HG02798 (cell line): ENCODE measurements around the gene CASK.
"Not testable (repeated sequence)": the region's sequence is repeated elsewhere in the genome, so short reads cannot be mapped to it uniquely, and the experiment has no call there.

Experiments
- ATAC-seq: cut with Tn5 transposase; IDR thresholded peaks from one replicate; pipeline ENCODE4 v1.9.1; 2021; ENCODE audit warnings: mild to moderate bottlenecking; ENCODE audit not compliant: unreplicated experiment, poor library complexity

Gene CASK

DNA sequence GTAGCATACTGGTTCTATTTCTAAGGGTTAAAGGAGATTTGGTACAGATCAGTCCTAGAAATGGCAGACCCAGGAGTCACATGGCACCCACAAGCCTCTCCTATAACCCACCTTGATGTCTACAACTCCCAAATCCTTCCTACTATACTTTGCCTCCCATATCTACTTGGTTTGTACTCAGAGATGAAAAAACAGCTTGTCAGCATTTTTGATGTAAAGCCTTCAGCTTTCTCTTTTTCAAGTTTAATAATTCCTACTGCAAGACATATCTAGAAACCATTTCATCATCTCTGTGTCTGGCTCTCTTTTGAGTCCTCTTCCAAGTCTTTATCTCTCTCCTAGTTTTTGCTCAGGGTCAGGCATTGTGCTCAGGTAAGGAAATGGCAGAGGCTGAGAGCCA is 393.3 kb downstream of the CASK start:
- ATAC-seq, result no peak

DNA sequence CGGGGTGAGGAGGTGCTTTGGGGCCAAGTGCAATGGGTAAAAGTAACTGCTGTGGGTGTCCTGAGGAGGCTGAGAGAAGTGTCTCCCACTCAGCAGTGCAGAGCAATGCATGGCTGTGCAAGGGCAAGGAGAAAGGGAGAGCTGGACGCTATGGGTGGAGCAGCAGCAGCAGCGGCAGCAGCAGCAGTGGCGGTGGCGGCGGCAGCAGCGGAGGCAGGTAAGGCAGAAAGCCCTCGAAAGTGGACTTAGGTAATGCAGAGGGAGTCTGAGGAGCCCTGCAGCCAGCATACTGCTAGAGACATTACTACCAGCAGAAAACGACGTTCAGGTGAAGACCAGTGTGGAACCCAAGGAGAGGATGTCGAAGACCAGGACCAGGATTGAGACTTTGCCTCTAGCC is 394.1 kb downstream of the CASK start:
- ATAC-seq, result no peak

DNA sequence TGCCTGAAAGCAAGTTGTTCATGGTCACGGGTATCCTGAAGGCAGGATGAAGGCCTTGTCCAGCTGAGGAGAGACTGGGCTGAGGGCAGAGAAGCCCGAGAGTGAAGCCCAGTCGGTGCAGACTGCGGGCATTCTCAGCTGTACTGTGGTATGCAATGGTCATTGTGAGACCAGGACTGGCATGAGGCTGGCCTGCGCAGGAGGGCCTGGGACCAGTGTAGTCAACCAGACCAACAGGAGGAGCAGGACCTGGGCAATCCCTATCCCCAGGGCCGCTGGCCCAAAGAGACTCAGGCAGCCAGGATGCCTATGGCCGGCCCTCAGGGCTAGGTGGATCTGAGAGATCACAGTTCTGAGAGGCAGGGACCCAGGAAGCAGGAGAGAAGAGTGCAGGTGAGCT is 394.6 kb downstream of the CASK start:
- no peak for ATAC-seq

DNA sequence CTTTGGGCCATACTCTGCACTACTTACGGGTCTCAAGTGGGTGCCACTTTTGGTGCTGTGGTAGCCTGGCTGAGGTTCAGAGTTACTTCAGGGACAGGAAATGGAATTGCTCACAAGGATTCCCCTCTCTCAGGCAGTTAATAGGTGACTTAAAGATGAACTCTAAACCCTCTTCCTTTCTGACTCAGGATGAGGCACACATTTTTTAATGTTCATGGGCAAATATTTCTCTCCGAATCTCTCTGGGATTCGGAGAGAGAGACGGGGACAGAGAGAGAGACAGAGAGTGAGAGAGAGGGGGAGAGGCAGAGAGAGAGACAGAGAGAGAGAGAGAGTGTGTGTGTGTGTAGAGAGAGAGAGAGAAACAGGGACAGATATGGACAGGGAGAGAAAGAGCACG is 396.4 kb downstream of the CASK start:
- ATAC-seq, result no peak

DNA sequence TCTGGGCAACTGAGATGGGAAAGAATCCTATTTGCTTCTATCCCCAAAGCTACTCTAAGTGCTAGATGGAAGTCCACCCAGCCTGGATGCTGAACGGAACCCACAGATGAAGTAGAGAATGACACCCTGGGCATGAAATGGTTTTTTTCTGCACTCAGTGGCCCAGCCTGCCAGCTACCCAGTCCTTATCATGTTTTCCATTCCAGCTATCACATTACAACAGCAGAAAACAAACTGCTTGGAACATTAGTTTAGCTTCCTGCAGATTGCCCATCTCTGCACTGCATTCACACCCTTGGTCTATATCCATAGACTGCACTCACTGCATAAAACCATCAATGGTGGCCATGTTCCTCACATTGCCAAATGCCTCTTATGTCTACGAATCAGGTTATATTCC is 397.1 kb downstream of the CASK start:
- ATAC-seq, result no peak

DNA sequence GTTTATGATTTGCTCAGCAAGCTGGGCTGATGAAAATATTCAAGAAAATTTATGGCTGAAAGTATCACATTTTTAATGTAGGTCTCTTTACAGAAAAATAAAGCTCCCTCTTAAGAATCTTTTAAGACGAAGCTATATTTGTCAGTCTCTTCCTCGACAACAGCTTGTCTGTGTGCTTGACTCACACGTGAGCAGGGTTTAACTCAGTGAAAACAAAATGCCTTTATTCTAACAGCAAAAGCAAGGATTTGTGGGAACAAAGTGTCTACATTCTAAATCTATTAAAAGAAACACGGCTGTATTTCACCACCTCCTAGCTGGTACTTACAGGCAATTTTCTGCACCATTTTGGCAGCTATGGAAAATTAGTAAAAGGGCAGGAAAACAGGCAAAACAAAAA is 400.7 kb downstream of the CASK start:
- ATAC-seq, result no peak

DNA sequence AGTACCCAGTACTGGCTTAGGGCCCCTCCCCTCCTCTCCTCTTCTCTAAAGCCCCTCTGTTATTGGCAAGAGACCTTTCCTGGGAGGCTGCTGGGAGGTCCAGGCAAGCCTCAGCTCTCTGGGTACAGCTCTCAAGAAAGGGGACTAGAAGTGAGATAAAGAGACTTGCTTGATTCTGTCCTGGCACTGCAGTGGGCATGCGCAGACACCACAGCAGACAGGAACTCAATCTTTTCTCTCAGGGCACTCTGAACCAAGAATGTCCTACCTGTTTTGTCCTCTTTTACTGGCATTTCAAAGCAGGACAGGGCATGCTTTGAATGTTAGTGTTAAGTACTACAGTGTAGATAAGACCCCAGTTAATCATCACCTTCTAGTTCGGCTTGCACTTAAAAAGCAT is 401.3 kb downstream of the CASK start:
- no peak for ATAC-seq

DNA sequence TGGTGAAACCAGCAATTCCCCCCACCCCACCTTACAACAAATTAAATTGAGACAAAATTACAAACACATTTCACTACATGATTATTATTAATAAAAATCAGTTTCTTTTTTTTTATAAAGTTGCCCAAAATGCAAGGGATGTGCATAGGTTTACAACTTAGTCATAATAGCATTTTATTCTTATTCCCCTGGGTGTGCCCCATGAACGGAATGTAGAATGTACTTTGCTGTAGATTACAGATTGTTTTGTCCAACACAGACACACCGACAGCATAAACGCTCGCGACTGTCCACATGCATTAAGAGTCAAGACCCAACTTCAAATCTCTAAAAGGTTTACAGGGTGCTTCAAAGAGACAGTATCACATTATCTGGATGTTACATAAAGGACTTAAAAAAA is 403.9 kb downstream of the CASK start:
- no peak for ATAC-seq

DNA sequence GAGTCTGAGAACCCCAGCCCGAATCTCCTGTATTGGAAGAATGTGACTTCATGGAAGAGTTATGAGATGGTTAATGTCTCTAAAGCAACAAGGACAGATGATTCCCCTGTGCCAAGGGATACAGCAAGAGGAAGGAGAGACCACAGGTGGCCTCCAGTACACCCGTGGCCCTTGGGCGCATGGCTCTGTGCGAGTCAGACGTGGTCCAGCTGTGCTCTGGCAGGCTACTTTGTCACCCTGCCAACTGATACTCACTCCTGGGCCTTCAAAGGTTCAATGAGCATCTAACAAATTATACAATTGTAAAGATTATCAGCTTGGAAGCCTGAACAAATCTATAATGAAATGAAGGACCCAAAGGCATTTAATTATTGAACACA is 404.5 kb downstream of the CASK start:
- ATAC-seq, result no peak

DNA sequence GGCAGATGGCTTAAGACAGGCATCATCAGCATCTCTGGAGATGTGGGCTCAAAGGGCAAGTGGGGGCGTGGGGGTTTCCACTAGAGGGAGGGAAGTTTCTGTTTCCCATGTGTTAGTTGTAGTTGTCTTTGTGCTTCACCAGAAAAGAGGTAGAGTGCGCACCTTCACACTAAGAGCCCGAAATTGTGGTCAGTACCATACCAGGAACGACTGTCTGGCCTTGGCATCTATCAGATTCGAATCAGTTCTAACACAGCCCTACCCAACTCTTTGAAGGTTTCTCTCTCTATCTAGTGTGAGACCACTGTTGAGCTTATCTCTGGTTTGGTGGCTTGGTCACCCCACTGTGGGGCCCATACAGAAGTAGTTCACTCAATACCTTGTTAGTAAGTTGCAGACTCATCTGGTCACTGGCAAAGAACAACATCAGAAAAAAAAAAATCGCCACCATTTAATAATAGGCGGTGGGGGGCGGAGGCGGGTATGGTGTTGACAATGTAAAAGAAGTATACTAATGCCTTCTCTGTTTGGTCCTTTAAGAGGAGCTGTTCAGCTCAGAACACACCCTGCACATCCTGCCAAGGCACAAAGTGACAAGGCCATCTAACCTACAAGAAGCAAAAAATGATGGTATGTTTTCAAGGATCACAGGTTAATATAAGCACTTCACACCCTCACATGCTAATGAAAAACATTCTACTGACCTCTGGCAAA is 405.1 kb downstream of the CASK start:
- ATAC-seq, result no peak

DNA sequence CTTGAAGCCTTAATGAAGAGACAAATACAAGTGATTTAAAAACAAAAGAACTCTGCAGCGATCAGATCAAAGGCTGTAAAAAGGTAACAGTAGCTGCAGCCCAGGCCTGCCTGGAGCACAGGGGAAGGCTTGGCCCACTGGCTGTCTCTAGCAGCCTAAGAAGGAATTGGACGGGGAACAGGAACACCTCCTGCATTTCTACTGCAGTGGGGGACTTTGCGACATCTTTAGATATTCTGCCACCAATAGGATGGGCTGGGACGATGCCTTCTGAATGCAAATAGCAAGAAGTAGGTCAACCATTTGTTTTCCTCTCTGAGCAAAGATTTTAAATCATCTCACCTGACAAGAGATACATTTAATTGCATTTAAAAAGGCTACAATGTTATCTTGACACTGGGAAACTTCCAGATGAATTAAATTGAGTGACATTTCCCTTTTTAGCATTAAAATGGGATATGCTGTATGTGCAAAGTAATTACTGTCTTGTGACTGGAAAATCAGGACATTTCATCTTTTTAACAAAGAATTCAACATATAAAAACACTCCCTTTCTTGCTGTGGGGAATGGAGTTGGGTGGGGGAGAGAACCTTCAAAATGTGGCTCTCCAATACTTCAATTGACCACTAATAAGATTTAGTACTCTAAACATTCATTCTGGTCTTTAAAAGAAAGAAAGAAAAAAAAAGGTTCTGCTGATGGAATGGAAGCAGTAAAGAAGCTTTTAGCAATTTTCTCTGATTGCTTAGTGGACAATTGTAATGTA is 406.2 kb downstream of the CASK start:
- no peak for ATAC-seq

DNA sequence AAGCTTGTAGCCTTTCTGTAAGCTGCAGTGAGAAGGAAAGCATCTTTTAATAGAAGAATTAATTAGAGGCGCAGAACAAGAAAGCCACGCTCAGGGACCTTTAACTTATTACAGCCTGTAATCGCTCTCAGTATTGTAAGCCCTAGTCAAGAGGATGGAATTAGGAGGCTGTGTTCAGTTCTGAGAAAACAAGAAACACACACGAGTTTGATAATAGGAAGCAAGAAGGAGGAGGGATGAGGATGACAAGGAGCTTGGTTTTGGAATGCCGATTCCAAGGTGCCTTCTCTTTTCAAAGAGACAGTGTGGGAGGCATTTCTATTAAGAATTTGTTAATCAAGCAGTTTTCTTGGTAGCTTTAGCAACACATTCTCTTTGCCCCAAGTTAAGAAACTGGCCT is 406.9 kb downstream of the CASK start:
- ATAC-seq, result no peak

DNA sequence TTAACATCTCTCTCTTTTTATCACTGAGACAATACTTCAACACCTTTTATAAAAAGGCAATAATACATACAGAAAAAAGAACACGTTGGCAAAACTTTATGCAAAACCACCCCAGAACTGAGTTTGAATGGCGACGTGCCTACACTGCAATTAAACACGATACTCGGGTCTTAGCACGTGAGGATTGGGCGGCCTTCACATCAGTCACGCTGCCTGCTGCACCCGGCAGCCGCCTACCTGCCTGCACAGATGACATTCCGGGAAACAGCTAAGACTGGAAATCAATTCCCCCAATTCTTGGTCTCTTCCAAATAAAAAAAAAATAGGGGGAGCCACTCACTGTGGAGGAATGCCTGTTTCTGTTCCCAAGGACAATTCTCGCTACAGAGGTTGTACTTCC is 408.0 kb downstream of the CASK start:
- ATAC-seq, result no peak

DNA sequence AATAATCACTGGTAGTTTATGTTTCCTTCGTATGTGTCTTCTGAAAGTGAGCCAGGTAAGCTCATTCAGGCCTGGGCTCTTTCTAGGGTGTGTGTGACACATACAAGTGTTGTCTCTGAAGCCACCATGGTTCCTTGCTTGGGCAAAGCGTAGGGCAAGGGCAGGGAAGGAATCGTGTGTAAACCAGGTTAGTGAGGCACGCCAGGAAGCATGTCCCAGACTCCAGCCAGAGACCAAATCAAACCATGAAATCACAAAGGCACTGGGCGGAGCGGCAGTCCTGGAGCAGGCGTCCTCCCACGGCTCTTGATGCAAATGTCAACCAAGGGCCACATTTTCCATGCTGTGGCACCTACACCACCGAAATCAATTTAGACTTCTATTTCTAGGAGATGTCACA is 409.2 kb downstream of the CASK start:
- no peak for ATAC-seq

DNA sequence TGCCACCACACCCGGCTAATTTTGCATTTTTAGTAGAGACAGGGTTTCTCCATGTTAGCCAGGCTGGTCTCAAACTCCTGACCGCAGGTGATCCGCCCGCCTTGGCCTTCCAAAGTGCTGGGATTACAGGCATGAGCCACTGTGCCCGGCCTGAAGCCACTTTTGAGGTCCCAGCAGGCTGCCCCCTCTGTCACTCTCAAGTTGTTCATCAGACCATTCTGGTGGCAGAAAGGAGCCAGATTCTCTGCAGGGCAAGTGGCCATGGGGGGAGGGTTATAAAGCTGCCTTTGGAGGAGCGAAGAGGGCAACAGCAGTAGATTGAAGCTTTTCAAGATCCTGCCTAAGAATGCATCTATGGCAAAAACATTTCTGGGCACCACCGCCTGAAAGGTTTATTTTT is 410.5 kb downstream of the CASK start:
- ATAC-seq, result not testable (repeated sequence)

DNA sequence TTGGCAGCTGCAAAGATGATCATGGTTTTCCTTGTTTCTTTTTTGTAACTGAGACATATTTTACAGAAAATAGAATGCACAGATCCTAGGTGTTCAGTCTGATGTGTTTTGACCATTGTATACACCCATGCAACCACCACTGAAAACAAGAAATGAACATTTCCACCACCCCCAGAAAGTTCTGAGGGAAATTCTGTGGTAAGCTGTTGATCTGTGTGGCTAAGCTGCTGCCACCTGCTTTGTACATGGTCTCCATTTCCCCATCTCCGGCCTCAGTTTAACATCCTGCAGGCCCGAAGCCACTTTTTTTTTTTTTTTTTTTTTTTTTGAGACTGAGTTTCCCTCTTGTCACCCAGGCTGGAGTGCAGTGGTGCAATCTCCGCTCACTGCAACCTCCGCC is 411.0 kb downstream of the CASK start:
- peak; percentile 99 for ATAC-seq

DNA sequence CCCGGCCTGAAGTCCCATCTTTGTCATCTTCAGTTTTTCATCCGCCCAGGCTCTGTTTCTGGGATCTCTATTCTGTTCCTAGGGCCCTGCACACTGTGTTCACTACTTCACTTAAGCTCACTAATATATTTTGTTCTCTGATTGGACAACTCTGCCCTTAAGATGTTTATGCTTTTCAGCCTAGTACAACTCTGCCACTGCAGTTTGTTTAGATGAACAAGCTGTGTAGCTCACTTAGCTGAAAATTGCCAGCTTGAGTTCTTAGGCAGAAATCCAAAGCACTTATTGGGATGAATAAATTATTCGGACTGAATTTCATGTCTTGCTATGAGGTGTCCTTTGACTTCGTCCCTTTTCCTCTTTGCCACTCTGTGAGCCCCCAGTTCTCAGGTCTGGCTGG is 415.4 kb downstream of the CASK start:
- ATAC-seq, result no peak

DNA sequence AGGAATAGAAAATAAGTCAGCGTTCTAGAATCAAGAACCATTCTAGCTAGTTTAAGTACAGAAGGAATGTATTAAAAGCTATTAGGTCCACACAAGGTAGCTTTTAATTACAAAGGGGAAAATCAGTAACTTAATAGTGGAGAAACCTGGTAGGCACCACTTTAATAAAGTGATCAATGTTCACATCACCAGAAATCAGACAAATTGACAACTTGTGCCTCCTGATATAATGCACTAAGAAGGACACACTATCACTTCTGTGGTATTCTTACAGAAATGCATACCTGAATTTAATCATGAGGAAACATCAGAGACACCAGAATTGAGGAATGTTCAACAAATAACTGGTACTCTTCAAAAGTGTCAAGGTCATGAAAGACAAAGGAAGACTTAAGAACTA is 421.4 kb downstream of the CASK start:
- no peak for ATAC-seq

DNA sequence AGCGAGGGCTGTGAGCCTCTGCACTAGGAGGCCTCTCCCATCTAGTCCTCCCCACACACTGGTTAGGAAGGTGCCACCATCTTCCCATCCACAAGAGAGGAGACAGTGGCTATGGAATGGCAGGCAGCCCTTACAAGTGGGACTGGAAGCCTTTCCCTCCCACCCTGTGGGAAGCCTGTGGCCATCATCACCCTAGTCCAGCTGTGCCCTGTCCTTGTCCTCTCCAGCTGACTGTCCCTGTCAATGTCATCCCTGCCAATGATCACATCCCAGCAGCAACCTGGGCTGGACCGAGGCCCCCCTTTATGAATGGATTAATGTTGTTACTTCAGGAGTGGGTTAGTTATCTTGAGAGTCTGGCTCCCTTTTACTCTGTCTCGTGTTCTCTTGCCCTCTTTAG is 423.4 kb downstream of the CASK start:
- ATAC-seq, result no peak

DNA sequence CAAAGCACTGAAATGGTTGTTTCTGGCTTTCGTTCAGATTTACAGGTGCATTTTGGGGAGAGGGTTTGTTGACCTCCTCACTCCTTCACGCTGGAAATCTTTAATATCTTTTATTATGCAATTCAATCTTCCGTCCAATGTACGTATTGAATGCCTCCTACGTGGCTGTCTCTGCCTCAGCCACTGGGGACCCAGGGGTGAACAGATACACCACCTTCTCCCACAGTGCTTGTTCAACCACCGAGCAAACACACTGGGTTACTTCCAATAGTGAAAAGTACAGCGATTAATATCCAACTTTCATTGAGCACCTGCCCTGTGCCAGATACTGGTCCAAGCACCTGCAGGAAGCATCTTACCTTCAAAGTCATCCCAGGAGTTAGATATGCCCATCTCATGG is 424.2 kb downstream of the CASK start:
- ATAC-seq, result no peak

DNA sequence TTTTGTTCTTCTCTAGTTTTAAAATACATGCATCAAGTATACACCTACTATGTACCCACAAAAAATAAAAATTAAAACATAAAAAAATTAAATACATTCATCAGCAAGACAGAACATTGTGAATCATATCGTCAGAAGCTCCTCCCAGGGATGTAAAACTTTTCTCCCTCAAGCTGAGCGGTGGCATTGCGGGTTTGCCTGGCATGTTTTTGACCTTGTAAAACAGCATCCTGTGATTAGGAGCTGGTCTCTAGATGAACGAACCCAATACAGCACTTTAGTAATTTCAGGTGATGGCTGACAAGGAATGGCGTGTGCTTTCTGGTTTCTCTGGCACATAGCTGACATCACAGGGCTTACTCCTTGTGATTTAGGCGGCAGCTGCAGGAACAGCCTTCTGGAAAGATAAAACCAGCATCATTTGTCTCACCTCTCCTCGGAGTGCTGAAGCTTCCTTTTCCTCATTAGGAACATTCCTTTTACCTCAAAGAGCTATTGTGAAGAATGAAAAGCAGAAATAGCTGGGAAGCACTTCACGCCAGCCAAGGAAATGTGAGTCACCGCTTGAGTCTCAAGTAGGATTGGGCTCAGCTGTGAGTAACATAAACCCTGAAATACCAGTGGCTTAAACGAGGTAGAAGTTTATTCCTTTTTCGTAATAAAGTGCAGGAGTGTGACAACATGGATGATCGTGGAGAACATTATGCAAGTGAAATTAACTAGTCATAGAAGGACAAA is 431.9 kb downstream of the CASK start:
- ATAC-seq, result no peak

DNA sequence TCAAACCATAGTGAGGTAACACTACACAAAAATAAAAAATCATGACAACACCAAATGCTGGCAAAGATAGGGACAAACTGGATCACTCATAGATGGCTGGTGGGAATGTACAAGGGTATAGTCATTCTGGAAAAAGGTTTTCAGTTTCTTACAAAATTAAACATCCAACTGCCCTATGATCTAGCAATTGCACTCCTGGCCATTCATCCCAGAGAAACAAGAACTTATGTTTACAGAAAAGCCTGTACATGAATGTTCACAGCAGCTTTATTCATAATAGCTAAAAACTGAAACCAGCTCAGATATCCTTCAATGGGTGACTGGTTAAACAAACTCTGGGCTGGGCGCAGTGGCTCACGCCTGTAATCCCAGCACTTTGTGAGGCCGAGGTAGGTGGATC is 432.9 kb downstream of the CASK start:
- ATAC-seq, result no peak
